K562 (cell line): ENCODE measurements around the gene ZC3H10. TPM values are rescaled to one million over a fixed set of nuclear protein-coding genes. Genes with fewer than 3 reads are reported as not detected.

Experiments
- CBFB ChIP-seq: sonication (generic); formaldehyde crosslinking; IDR thresholded peaks from 2 replicates; pipeline ENCODE4 v1.4.0; 2020; ENCODE audit warnings: mild to moderate bottlenecking, missing genetic modification reagents
- CBX8 ChIP-seq: fragments of 200-600 bp; sonication (generic); IDR thresholded peaks from 2 replicates; pipeline ENCODE4 v1.6.1; 2012; ENCODE audit warnings: borderline replicate concordance, mixed run types, low read depth, mild to moderate bottlenecking, moderate library complexity, mixed read lengths, low read length, control low read depth, inconsistent platforms; ENCODE audit not compliant: poor library complexity, severe bottlenecking; ENCODE audit errors: extremely low read depth
- CREM ChIP-seq: IDR thresholded peaks from 2 replicates; pipeline ENCODE4 v1.6.1; 2014; ENCODE audit warnings: antibody characterized with exemption, low read depth
- MAZ ChIP-seq, 2 experiments: fragments of 450-650 bp in 1 of 2; sonication (generic) in 1 of 2; formaldehyde crosslinking; IDR thresholded peaks in 1 of 2; conservative IDR thresholded peaks in 1 of 2; 2 replicates each; pipeline versions ENCODE4 v1.4.0 to v1.5.0; 2020; ENCODE audit warnings: mild to moderate bottlenecking in 1 of 2, missing genetic modification reagents in 1 of 2
- MXI1 ChIP-seq: IDR thresholded peaks from 2 replicates; pipeline ENCODE4 v1.6.1; 2011; ENCODE audit warnings: low read depth, mild to moderate bottlenecking, improper control_type of control experiment, low read length
- NRF1 ChIP-seq, 2 experiments: fragments of 450-650 bp; IDR thresholded peaks in 1 of 2; conservative IDR thresholded peaks in 1 of 2; 2 replicates each; pipeline ENCODE4 v1.6.1; 2014; ENCODE audit warnings: mild to moderate bottlenecking in 2 of 2
- POLR2A ChIP-seq: fragments of 450-650 bp; conservative IDR thresholded peaks from 2 replicates; pipeline ENCODE4 v1.6.1; 2016
- POLR2B ChIP-seq: fragments of 450-650 bp; IDR thresholded peaks from 2 replicates; pipeline ENCODE4 v1.6.1; 2018; ENCODE audit warnings: low read depth; ENCODE audit not compliant: partially characterized antibody
- SIN3B ChIP-seq: fragments of 450-650 bp; IDR thresholded peaks from 2 replicates; pipeline ENCODE4 v1.6.1; 2017; ENCODE audit warnings: low read depth, mild to moderate bottlenecking, moderate library complexity
- SMAD2 ChIP-seq: fragments of 150-350 bp; IDR thresholded peaks from 2 replicates; pipeline ENCODE4 v1.6.1; 2014; ENCODE audit warnings: low read depth, mild to moderate bottlenecking, low read length
- polyA plus RNA-seq, 8 experiments: library from polyadenylated mRNA; depleted of rRNA in 4 of 8; stranded (reverse) in 5 of 8; unstranded in 3 of 8; fragments of >200 nt; fragmentation: Nextera tagmentation in 2 of 8; fragmentation: Illumina TruSeq in 1 of 8; extraction: Ambion mirVana in 2 of 8; extraction: Trizol in 1 of 8; gene quantifications; 2 replicates each; pipeline versions ENCODE4 v1.2.1 to v1.2.3, GENCODE V29; 2011 to 2014; ENCODE audit warnings: inconsistent platforms in 1 of 8, missing spikeins in 1 of 8
- total RNA-seq, 7 experiments: library from RNA; depleted of rRNA in 6 of 7; stranded (reverse); fragments of >200 nt in 6 of 7; fragmentation: Illumina TruSeq in 2 of 7; extraction: Trizol in 2 of 7; gene quantifications; 2 replicates each; pipeline versions ENCODE4 v1.2.1 to v1.2.3, GENCODE V29; 2011 to 2021; ENCODE audit warnings: low replicate concordance in 1 of 7
- TF ChIP-seq, protein P1 (sequence below): fragments of 450-650 bp; formaldehyde crosslinking; IDR thresholded peaks from 2 replicates; pipeline ENCODE4 v1.4.0; 2020; ENCODE audit warnings: mild to moderate bottlenecking, moderate library complexity
- TF ChIP-seq, protein P2 (sequence below): fragments of 250-450 bp; sonication (Bioruptor Pico); IDR thresholded peaks from 2 replicates; pipeline ENCODE4 v1.8.0; 2022; ENCODE audit warnings: moderate library complexity, mild to moderate bottlenecking, inconsistent platforms
- TF ChIP-seq, protein P3 (sequence below): fragments of 250-450 bp; sonication (Bioruptor Pico); IDR thresholded peaks from 2 replicates; pipeline ENCODE4 v1.5.0; 2021; ENCODE audit warnings: mild to moderate bottlenecking, moderate library complexity
- TF ChIP-seq, protein P4 (sequence below): fragments of 250-450 bp; sonication (Bioruptor Pico); IDR thresholded peaks from 2 replicates; pipeline ENCODE4 v1.4.0; 2020; ENCODE audit warnings: mild to moderate bottlenecking, moderate library complexity
- TF ChIP-seq, protein P5 (sequence below): fragments of 450-650 bp; IDR thresholded peaks from 2 replicates; pipeline ENCODE4 v1.7.0; 2016; ENCODE audit warnings: borderline replicate concordance

ZC3H10 gene
- total and polyA plus RNA-seq, 9 of the 15 experiments (the other 6 are each of a cell fraction or from before 2014, with no cell fraction given): 0.31 to 4.1 (median 1.6) TPM

DNA sequence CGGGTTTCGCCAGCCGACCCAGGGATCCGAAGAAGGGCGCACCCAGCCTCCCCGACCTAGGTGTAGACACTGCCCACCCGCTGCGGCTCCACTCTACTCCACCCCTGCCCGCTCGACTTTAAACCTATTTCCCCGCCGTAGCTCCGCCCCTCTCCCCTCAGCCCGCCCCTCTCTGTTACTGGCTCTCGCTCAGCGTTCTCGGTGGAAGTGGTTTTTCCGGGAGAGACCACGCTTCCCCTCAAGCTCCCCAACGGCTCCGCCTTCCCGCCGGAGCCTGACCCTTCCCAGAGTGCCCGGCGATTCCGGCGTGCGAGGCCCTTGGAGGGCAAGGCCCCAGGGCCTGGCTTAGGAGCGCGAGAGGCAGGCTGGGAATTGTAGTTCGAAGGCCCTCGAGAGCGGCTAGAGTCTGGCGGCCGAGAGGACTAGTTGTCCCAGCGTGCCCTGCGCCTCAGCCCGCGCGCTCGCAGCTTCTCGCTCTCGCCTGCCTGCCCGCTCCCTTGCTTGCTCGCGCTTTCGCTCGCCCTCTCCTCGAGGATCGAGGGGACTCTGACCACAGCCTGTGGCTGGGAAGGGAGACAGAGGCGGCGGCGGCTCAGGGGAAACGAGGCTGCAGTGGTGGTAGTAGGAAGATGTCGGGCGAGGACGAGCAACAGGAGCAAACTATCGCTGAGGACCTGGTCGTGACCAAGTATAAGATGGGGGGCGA lies 13.8 kb upstream of the ZC3H10 start, which contains the start of gene PA2G4 (continued):
- TF ChIP-seq, protein P1, sequence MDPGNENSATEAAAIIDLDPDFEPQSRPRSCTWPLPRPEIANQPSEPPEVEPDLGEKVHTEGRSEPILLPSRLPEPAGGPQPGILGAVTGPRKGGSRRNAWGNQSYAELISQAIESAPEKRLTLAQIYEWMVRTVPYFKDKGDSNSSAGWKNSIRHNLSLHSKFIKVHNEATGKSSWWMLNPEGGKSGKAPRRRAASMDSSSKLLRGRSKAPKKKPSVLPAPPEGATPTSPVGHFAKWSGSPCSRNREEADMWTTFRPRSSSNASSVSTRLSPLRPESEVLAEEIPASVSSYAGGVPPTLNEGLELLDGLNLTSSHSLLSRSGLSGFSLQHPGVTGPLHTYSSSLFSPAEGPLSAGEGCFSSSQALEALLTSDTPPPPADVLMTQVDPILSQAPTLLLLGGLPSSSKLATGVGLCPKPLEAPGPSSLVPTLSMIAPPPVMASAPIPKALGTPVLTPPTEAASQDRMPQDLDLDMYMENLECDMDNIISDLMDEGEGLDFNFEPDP: no peak
- no peak for TF ChIP-seq CBX8
- TF ChIP-seq MXI1: peak; percentile 89
- peak; percentile 94 for TF ChIP-seq POLR2A
- TF ChIP-seq POLR2B: peak; percentile 84
- TF ChIP-seq, protein P2, sequence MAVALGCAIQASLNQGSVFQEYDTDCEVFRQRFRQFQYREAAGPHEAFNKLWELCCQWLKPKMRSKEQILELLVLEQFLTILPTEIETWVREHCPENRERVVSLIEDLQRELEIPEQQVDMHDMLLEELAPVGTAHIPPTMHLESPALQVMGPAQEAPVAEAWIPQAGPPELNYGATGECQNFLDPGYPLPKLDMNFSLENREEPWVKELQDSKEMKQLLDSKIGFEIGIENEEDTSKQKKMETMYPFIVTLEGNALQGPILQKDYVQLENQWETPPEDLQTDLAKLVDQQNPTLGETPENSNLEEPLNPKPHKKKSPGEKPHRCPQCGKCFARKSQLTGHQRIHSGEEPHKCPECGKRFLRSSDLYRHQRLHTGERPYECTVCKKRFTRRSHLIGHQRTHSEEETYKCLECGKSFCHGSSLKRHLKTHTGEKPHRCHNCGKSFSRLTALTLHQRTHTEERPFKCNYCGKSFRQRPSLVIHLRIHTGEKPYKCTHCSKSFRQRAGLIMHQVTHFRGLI (CRISPR knock-in tag): no peak
- no peak for TF ChIP-seq SMAD2
- TF ChIP-seq NRF1 (conservative IDR thresholded peaks at IDR 0.05 in 1 of 2, IDR thresholded peaks at IDR 0.05 in 1 of 2): peak; percentile 86 to 88
- peak; percentile 70 to 74; a peak in 2 of 4 replicates for TF ChIP-seq MAZ (CRISPR knock-in tag; conservative IDR thresholded peaks at IDR 0.05 in 1 of 2, IDR thresholded peaks at IDR 0.05 in 1 of 2)
- TF ChIP-seq CREM: peak; percentile 84
- TF ChIP-seq, protein P3, sequence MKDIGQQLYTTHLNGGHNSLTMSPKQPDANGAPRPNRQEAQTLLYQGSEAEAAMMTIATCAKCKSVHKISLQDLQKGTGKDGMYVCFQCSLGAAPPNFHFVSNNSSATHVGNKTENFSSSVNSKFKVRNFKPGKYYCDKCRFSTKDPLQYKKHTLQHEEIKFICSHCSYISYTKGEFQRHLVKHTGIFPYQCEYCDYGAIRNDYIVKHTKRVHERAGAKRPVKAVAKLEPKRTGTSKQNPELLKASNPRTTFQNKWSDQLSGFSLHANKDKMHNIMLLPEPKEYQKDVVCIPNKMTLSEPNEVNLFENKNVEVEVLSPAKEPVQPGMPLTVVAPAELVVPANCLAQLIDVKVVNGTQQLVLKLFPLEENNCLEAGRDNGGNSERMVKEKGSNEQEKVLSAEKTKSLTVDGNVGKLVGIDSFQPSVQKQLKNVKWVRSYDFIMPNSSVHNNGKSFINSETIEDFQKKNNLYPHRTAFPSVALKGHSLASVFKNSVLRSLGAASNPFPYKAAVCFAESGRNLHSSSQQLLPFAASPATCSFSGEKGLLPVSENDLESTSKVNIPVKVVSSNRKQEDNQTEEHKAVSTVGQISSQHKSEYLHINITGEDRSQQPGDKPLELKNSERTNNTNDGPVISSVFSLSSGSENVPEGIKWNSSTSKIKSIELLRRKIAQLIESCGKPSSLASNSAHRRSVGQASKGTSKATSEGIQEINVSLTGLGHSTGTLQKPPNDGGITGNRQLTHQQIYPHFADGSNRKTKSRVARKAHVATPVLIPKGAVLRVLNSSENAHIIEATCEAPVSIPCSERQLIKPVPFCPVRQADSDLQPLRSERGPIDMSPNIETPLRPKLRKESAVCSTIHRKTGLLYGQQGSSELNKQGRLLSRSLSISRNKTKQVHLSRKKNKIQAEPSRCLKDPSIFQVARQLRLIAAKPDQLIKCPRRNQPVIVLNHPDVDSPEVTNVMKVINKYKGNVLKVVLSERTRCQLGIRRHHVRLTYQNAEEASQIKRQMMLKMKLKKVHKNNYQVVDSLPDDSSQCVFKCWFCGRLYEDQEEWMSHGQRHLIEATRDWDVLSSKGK (CRISPR knock-in tag): no peak
- TF ChIP-seq, protein P4, sequence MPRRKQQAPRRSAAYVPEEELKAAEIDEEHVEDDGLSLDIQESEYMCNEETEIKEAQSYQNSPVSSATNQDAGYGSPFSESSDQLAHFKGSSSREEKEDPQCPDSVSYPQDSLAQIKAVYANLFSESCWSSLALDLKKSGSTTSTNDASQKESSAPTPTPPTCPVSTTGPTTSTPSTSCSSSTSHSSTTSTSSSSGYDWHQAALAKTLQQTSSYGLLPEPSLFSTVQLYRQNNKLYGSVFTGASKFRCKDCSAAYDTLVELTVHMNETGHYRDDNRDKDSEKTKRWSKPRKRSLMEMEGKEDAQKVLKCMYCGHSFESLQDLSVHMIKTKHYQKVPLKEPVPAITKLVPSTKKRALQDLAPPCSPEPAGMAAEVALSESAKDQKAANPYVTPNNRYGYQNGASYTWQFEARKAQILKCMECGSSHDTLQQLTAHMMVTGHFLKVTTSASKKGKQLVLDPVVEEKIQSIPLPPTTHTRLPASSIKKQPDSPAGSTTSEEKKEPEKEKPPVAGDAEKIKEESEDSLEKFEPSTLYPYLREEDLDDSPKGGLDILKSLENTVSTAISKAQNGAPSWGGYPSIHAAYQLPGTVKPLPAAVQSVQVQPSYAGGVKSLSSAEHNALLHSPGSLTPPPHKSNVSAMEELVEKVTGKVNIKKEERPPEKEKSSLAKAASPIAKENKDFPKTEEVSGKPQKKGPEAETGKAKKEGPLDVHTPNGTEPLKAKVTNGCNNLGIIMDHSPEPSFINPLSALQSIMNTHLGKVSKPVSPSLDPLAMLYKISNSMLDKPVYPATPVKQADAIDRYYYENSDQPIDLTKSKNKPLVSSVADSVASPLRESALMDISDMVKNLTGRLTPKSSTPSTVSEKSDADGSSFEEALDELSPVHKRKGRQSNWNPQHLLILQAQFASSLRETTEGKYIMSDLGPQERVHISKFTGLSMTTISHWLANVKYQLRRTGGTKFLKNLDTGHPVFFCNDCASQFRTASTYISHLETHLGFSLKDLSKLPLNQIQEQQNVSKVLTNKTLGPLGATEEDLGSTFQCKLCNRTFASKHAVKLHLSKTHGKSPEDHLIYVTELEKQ (CRISPR knock-in tag): no peak
- TF ChIP-seq SIN3B: no peak
- TF ChIP-seq, protein P5, sequence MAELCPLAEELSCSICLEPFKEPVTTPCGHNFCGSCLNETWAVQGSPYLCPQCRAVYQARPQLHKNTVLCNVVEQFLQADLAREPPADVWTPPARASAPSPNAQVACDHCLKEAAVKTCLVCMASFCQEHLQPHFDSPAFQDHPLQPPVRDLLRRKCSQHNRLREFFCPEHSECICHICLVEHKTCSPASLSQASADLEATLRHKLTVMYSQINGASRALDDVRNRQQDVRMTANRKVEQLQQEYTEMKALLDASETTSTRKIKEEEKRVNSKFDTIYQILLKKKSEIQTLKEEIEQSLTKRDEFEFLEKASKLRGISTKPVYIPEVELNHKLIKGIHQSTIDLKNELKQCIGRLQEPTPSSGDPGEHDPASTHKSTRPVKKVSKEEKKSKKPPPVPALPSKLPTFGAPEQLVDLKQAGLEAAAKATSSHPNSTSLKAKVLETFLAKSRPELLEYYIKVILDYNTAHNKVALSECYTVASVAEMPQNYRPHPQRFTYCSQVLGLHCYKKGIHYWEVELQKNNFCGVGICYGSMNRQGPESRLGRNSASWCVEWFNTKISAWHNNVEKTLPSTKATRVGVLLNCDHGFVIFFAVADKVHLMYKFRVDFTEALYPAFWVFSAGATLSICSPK: no peak
- peak; percentile 74 for TF ChIP-seq CBFB (CRISPR knock-in tag)
